OCI-LY1 (cell line): ENCODE data around the gene YRDC.

Experiments used
- EZH2 ChIP-seq: fragments of 200-600 bp; sonication (generic), shearing (Covaris generic); IDR thresholded peaks from 2 replicates; pipeline ENCODE4 v1.8.0; 2017; ENCODE audit warnings: borderline replicate concordance, mixed run types, mild to moderate bottlenecking, antibody characterized with exemption, low read length, moderate library complexity, mixed read lengths
- TF ChIP-seq, protein P1 (sequence below): fragments of 200-600 bp; sonication (generic), shearing (Covaris generic); IDR thresholded peaks from 2 replicates; pipeline ENCODE4 v1.5.1; 2017; ENCODE audit warnings: mild to moderate bottlenecking, antibody characterized with exemption, low read length, moderate library complexity, mixed read lengths

DNA sequence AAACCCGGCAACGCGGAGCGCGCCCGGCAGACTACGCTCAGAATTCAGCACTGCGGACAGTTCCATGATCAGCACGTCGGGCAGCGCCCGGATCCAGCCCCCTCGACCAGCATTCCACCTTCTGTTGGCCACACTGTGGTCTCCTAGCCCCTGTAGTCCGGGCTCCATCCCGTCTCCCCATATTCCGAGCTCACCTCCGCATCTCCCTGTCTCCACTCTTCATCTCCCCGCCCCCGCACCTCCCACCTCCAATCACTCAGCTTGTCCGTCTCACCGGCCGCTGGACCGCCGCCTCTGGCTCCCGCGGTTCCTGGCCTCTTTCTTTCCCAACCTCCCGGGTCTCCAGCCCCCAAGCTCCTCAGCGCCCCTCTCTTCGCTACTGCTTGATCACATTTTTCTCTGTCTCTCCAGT lies 43.6 kb downstream of the YRDC start:
- TF ChIP-seq, protein P1, sequence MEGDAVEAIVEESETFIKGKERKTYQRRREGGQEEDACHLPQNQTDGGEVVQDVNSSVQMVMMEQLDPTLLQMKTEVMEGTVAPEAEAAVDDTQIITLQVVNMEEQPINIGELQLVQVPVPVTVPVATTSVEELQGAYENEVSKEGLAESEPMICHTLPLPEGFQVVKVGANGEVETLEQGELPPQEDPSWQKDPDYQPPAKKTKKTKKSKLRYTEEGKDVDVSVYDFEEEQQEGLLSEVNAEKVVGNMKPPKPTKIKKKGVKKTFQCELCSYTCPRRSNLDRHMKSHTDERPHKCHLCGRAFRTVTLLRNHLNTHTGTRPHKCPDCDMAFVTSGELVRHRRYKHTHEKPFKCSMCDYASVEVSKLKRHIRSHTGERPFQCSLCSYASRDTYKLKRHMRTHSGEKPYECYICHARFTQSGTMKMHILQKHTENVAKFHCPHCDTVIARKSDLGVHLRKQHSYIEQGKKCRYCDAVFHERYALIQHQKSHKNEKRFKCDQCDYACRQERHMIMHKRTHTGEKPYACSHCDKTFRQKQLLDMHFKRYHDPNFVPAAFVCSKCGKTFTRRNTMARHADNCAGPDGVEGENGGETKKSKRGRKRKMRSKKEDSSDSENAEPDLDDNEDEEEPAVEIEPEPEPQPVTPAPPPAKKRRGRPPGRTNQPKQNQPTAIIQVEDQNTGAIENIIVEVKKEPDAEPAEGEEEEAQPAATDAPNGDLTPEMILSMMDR, result no peak
- TF ChIP-seq EZH2, result no peak
